ENCODE data around the gene ALPK1.

Gene ALPK1

GRCh38 chr4:112327965-112328733 lies 31.0 kb downstream of the ALPK1 start:
- no peak for DNase-seq (ENCODE audit: low read depth in 2 of 2, low spot score in 1 of 2)

- no peak for DNase-seq (ENCODE audit: low read depth in 2 of 2, low spot score in 1 of 2)
Measured at GRCh38 chr4:112328734-112329130, 31.6 kb downstream of the ALPK1 start.

GRCh38 chr4:112329672-112330375 lies 32.7 kb downstream of the ALPK1 start:
- no peak for DNase-seq (ENCODE audit: low read depth in 2 of 2, low spot score in 1 of 2)

GRCh38 chr4:112330921-112331320 lies 33.8 kb downstream of the ALPK1 start:
- no peak for DNase-seq (ENCODE audit: low read depth in 2 of 2, low spot score in 1 of 2)

GRCh38 chr4:112332398-112332797 lies 35.2 kb downstream of the ALPK1 start:
- no peak for DNase-seq (ENCODE audit: low read depth in 2 of 2, low spot score in 1 of 2)

- no peak for DNase-seq (ENCODE audit: low read depth in 2 of 2, low spot score in 1 of 2)
Measured at GRCh38 chr4:112340023-112340422, 42.9 kb downstream of the ALPK1 start.

- DNase-seq (ENCODE audit: low read depth in 2 of 2, low spot score in 1 of 2), result no peak
Measured at GRCh38 chr4:112341033-112341432, 43.9 kb downstream of the ALPK1 start.

- no peak for DNase-seq (ENCODE audit: low read depth in 2 of 2, low spot score in 1 of 2)
Measured at GRCh38 chr4:112343330-112344080, 46.3 kb downstream of the ALPK1 start.

- no peak for DNase-seq (ENCODE audit: low read depth in 2 of 2, low spot score in 1 of 2)
Measured at GRCh38 chr4:112348488-112349158, 51.5 kb downstream of the ALPK1 start.

GRCh38 chr4:112352736-112353135 lies 55.6 kb downstream of the ALPK1 start:
- DNase-seq (ENCODE audit: low read depth in 2 of 2, low spot score in 1 of 2), result no peak

- no peak for DNase-seq (ENCODE audit: low read depth in 2 of 2, low spot score in 1 of 2)
Measured at GRCh38 chr4:112355662-112356061, 58.5 kb downstream of the ALPK1 start.

- no peak for DNase-seq (ENCODE audit: low read depth in 2 of 2, low spot score in 1 of 2)
Measured at GRCh38 chr4:112357453-112357852, 60.3 kb downstream of the ALPK1 start.

GRCh38 chr4:112357897-112358296 lies 60.7 kb downstream of the ALPK1 start:
- no peak for DNase-seq (ENCODE audit: low read depth in 2 of 2, low spot score in 1 of 2)

- no peak for DNase-seq (ENCODE audit: low read depth in 2 of 2, low spot score in 1 of 2)
Measured at GRCh38 chr4:112358415-112358814, 61.2 kb downstream of the ALPK1 start.

GRCh38 chr4:112358952-112359749 lies 62.0 kb downstream of the ALPK1 start:
- no peak for DNase-seq (ENCODE audit: low read depth in 2 of 2, low spot score in 1 of 2)

- DNase-seq (ENCODE audit: low read depth in 2 of 2, low spot score in 1 of 2), result no peak
Measured at GRCh38 chr4:112361181-112361791, 64.1 kb downstream of the ALPK1 start.

GRCh38 chr4:112370466-112370865 lies 73.3 kb downstream of the ALPK1 start:
- DNase-seq (ENCODE audit: low read depth in 2 of 2, low spot score in 1 of 2), result no peak

GRCh38 chr4:112371361-112371760 lies 74.2 kb downstream of the ALPK1 start:
- no peak for DNase-seq (ENCODE audit: low read depth in 2 of 2, low spot score in 1 of 2)

- DNase-seq (ENCODE audit: low read depth in 2 of 2, low spot score in 1 of 2), result no peak
Measured at GRCh38 chr4:112374850-112375249, 77.7 kb downstream of the ALPK1 start.

GRCh38 chr4:112377171-112377570 lies 80.0 kb downstream of the ALPK1 start:
- no peak for DNase-seq (ENCODE audit: low read depth in 2 of 2, low spot score in 1 of 2)
